ENCODE data around the gene HIPK1. TPM values are rescaled to one million over a fixed set of nuclear protein-coding genes. Genes with fewer than 3 reads are reported as not detected.

The HIPK1 gene
- total and polyA plus RNA-seq, 2 of the 13 experiments (the other 11 are each of a cell fraction or from before 2014, with no cell fraction given): 20.8 to 33.4 TPM

- TF ChIP-seq ZNF841 (CRISPR knock-in tag; IDR thresholded peaks at IDR 0.05; ENCODE audit: borderline replicate concordance) (no peak), CREBL2 (CRISPR knock-in tag; IDR thresholded peaks at IDR 0.05; ENCODE audit: borderline replicate concordance) (no peak), ZNF329 (CRISPR knock-in tag; IDR thresholded peaks at IDR 0.05; ENCODE audit: low read depth) (0 out of 2 replicates have a peak, but pooled peaks have one; percentile 10), ZNF713 (CRISPR knock-in tag; IDR thresholded peaks at IDR 0.05) (0 out of 2 replicates have a peak, but pooled peaks have one; percentile 9), ZMYM4 (CRISPR knock-in tag; IDR thresholded peaks at IDR 0.05) (no peak), PREB (CRISPR knock-in tag; IDR thresholded peaks at IDR 0.05) (no peak), WIZ (CRISPR knock-in tag; IDR thresholded peaks at IDR 0.05) (no peak), RBAK (CRISPR knock-in tag; IDR thresholded peaks at IDR 0.05) (no peak), ZNF569 (CRISPR knock-in tag; IDR thresholded peaks at IDR 0.05; ENCODE audit: borderline replicate concordance) (no peak), GATAD1 (CRISPR knock-in tag; IDR thresholded peaks at IDR 0.05) (no peak), NAIF1 (CRISPR knock-in tag; IDR thresholded peaks at IDR 0.05; ENCODE audit: borderline replicate concordance) (no peak), ZSCAN20 (CRISPR knock-in tag; IDR thresholded peaks at IDR 0.05; ENCODE audit: borderline replicate concordance) (no peak), CEBPG (CRISPR knock-in tag; IDR thresholded peaks at IDR 0.05) (no peak), MZF1 (CRISPR knock-in tag; IDR thresholded peaks at IDR 0.05; ENCODE audit: borderline replicate concordance) (no peak; the same call in 1 of the 2 replicates), SMARCC2 (IDR thresholded peaks at IDR 0.05) (no peak), STAT5B (CRISPR knock-in tag; IDR thresholded peaks at IDR 0.05) (no peak), RFX1 (IDR thresholded peaks at IDR 0.05) (no peak), ZFY (CRISPR knock-in tag; IDR thresholded peaks at IDR 0.05) (no peak), ZNF558 (CRISPR knock-in tag; IDR thresholded peaks at IDR 0.05; ENCODE audit: borderline replicate concordance) (no peak), KDM5B (CRISPR knock-in tag; IDR thresholded peaks at IDR 0.05; ENCODE audit: borderline replicate concordance) (no peak; the same call in 1 of the 2 replicates), SIX1 (CRISPR knock-in tag; IDR thresholded peaks at IDR 0.05; ENCODE audit: borderline replicate concordance) (no peak), HOXA9 (CRISPR knock-in tag; IDR thresholded peaks at IDR 0.05; ENCODE audit: borderline replicate concordance) (no peak), ZNF235 (CRISPR knock-in tag; IDR thresholded peaks at IDR 0.05; ENCODE audit: borderline replicate concordance) (no peak), SSRP1 (CRISPR knock-in tag; IDR thresholded peaks at IDR 0.05) (no peak), TARDBP (CRISPR knock-in tag; IDR thresholded peaks at IDR 0.05) (no peak)
- TF ChIP-seq, protein P1, sequence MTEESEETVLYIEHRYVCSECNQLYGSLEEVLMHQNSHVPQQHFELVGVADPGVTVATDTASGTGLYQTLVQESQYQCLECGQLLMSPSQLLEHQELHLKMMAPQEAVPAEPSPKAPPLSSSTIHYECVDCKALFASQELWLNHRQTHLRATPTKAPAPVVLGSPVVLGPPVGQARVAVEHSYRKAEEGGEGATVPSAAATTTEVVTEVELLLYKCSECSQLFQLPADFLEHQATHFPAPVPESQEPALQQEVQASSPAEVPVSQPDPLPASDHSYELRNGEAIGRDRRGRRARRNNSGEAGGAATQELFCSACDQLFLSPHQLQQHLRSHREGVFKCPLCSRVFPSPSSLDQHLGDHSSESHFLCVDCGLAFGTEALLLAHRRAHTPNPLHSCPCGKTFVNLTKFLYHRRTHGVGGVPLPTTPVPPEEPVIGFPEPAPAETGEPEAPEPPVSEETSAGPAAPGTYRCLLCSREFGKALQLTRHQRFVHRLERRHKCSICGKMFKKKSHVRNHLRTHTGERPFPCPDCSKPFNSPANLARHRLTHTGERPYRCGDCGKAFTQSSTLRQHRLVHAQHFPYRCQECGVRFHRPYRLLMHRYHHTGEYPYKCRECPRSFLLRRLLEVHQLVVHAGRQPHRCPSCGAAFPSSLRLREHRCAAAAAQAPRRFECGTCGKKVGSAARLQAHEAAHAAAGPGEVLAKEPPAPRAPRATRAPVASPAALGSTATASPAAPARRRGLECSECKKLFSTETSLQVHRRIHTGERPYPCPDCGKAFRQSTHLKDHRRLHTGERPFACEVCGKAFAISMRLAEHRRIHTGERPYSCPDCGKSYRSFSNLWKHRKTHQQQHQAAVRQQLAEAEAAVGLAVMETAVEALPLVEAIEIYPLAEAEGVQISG (CRISPR knock-in tag; IDR thresholded peaks at IDR 0.05): peak; percentile 93
- TF ChIP-seq, protein P2, sequence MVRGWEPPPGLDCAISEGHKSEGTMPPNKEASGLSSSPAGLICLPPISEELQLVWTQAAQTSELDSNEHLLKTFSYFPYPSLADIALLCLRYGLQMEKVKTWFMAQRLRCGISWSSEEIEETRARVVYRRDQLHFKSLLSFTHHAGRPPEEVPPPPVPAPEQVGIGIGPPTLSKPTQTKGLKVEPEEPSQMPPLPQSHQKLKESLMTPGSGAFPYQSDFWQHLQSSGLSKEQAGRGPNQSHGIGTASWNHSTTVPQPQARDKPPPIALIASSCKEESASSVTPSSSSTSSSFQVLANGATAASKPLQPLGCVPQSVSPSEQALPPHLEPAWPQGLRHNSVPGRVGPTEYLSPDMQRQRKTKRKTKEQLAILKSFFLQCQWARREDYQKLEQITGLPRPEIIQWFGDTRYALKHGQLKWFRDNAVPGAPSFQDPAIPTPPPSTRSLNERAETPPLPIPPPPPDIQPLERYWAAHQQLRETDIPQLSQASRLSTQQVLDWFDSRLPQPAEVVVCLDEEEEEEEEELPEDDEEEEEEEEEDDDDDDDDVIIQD (CRISPR knock-in tag; IDR thresholded peaks at IDR 0.05; ENCODE audit: low read depth): no peak
Observed at GRCh38 chr1:113905435-113905861, 23.7 kb upstream of the HIPK1 start (continued).
